GM18909 (cell line): ENCODE measurements around the gene NCLN.
"Not testable (repeated sequence)": the region's sequence is repeated elsewhere in the genome, so short reads cannot be mapped to it uniquely, and the experiment has no call there.

Source experiments
- ATAC-seq: cut with Tn5 transposase; IDR thresholded peaks from one replicate; pipeline ENCODE4 v1.9.1; 2021; ENCODE audit warnings: mild to moderate bottlenecking; ENCODE audit not compliant: unreplicated experiment, poor library complexity

NCLN gene

DNA sequence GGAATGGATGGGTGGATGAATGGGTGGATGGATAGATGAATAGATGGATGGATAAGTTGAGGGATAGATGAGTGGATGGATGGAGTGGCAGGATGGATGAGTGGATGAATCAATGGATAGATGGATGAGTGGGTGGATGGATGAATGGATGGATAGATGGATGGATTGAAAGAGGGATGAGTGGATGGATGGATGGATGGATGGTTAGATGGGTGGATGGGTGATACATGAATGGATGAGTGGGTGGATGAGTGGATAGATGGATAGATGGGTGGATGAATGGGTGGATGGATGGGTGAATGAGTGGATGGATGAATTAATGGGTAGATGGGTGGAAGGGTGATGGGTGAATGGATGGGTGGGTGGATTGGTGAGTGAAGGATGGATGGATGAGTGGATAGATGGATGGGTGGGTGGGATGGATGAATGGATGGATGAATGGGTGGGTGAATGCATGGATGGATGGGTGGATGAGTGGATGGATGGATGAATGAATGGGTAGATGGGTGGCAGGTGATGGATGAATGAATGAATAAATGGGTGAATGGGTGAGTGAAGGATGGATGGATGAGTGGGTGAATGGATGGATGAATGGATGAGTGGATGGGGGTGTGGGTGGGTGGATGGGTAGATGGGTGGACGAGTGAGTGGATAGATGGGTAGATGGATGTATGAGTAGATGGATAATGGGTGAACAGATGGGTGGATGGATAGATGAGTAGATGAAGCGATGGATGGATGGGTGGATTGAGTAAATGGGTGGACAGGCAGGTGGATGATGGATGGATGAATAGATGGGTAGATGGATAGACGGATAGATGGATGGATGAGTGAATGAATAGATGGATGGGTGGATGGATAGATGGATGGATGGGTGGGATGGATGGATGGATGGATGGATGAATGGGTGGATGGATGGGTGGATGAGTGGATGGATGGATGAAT is 32.2 kb upstream of the NCLN start:
- no peak for ATAC-seq

- ATAC-seq = not testable (repeated sequence)
These were observed 31.3 kb upstream of the NCLN start for GRCh38 chr19:3154447-3154846.

DNA sequence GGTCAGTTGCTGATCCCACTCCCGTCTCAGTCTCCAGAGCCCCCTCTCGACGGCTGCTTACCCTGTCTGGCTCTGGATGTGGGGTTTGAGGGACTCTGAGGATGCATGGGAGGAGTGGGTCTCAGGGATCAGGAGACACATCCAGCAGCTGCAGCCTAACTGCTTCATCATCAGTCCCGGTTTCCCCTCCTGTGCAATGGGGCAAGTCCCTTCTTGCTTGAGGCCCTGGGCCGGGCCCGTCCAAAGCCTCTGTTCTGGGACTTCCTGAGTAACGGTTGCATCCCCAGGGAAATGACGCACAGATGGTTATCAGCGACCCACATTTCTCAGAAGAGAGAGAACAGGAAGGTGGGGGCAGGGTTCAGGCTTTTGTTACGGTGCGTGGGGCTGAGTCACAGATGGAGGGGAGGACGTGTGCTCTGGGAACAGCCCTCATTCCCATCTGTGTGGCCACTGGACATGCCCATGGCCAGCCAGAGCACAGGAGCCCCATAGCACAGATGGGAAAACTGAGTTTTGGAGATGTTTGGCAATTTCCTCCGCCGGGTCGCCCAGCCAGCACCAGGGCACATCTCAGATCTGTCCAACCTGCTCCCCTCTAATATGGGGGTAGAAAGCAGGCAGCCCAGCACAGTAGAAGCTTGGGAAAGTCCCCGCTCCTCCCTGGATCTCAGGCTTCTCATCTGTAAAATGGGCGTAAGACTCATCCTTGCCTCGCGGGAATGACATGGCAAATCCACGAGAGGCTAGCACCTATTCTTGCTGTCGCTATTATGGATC is 30.6 kb upstream of the NCLN start:
- ATAC-seq = peak; percentile 71

DNA sequence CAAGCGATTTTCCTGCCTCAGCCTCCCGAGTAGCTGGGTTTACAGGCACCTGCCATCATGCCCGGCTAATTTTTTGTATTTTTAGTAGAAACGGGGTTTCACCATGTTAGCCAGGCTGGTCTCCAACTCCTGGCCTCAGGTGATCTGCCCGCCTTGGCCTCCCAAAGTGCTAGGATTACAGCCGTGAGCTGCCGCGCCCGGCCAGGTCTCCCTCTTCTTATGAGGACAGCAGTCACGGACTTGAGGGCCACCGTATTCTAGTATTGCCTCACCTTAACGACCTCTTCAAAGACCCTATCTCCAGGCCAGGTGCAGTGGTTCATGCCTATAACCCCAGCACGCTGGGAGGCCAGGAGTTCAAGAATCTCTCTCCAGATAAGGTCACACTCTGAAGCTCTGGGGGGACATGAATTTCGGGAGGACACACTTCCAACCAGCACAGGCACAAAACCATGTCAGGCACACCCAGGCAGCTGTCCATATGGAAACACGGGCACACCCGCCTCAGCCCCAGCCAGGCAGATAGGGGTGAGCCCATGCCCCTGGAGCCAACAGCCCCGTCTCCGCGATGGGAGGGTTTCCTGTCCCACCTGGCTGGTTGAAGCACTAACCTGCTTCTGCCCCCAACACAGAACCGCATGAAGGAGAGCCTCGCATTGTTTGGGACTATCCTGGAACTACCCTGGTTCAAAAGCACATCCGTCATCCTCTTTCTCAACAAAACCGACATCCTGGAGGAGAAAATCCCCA is 28.5 kb upstream of the NCLN start:
- ATAC-seq = no peak

- no peak for ATAC-seq
These were observed 26.2 kb upstream of the NCLN start for GRCh38 chr19:3159565-3159964.

DNA sequence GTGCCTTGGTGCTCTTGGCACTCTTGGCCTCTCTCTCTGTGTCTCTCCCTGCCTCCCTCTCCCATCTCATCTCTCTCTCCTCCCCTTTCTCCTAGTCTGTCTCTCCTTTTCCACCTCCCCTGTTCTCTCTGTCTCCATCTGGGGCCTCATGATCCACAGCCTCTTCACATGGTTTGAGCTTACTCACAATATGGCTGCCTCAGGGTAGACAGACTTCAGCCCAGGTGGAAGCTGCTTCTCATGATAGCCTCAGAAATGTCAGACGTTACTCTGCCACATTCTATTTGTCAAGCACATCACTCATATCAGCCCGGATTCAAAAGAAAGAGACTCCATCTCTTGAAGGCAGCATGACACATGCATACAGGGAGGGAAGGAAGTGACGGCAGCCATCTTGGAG is 25.5 kb upstream of the NCLN start:
- no peak for ATAC-seq

DNA sequence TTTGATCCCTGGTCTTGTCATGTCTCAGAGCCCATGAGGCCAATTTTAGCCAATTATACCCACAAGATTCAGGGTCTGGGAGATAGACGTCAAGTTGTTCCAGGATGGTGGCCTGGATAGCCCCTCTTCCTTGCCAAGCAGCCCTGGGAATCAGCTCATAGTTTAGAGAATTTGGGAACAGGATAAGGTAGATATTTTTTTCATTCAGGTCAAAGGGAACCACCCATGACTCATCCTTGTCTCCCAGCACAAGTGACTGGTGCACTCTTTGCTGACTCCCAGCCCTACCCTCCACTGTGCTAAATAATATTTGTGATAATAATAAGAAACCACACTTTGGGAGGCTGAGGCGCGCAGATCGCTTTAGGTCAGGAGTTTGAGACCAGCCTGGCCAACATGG is 24.3 kb upstream of the NCLN start:
- ATAC-seq = no peak

DNA sequence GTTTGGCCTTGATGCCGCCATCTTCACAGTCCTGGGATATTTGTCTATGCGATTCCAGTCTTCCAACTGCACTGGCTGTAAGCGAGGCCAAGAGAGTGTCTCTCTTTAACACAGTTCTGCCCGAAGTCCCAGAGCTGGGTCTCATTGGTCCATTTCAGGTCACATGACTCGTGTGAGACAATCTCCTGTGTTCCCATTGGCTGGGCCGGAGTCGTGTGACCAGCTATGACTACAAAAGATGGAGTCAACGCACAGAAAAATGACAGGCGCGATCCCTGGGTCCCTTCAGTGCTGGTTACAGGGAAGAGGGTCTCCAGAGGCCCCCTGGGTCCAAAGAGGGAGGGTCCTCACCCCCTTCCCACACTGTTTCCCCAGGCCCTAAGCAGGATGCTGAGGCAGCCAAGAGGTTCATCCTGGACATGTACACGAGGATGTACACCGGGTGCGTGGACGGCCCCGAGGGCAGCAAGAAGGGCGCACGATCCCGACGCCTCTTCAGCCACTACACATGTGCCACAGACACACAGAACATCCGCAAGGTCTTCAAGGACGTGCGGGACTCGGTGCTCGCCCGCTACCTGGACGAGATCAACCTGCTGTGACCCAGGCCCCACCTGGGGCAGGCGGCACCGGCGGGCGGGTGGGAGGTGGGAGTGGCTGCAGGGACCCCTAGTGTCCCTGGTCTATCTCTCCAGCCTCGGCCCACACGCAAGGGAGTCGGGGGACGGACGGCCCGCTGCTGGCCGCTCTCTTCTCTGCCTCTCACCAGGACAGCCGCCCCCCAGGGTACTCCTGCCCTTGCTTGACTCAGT is 23.1 kb upstream of the NCLN start:
- ATAC-seq = no peak

- ATAC-seq = peak; percentile 54
These were observed 22.4 kb upstream of the NCLN start for GRCh38 chr19:3163230-3163886.

GRCh38 chr19:3163943-3164342 is 21.8 kb upstream of the NCLN start:
- no peak for ATAC-seq

- no peak for ATAC-seq
These were observed 18.0 kb upstream of the NCLN start for GRCh38 chr19:3167533-3168272.

- no peak for ATAC-seq
These were observed 13.6 kb upstream of the NCLN start for GRCh38 chr19:3171894-3172672.

GRCh38 chr19:3172673-3173000 is 13.1 kb upstream of the NCLN start:
- not testable (repeated sequence) for ATAC-seq

GRCh38 chr19:3175781-3176714 is 9.7 kb upstream of the NCLN start:
- no peak for ATAC-seq

GRCh38 chr19:3176715-3177501 is 8.8 kb upstream of the NCLN start:
- no peak for ATAC-seq

DNA sequence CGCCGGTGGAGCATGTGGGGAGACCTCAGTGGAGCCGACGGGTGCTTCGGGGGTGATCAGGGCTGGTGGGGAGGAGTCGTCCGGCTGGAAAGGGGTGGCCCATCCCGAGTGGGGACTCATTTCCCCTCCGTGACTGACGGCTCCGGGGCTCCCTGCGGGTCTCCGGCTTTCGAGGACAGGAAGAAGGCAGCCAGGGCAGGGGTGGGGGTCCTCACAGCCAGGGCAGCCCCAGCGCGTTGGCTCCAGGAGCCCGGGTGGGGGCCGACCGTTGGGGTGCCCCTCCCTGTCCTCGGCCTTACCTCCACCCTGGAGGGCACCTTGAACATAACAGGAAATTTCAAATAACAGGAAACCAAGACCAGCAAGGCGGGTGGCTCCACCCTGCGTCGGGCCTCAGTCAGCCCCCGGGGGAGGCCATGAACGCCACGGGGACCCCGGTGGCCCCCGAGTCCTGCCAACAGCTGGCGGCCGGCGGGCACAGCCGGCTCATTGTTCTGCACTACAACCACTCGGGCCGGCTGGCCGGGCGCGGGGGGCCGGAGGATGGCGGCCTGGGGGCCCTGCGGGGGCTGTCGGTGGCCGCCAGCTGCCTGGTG is 7.3 kb upstream of the NCLN start, which contains the start of gene S1PR4:
Gene S1PR4 (plus strand): TSS at position 393 of the 596 bp plus-strand sequence. CDS start 24 bp downstream, at position 417.
- ATAC-seq = peak; percentile 45
